Endothelial cell of coronary artery (primary cell): ENCODE data around the gene THRAP3. TPM values are rescaled to one million over a fixed set of nuclear protein-coding genes. Genes with fewer than 3 reads are reported as not detected.

Experiments
- total RNA-seq: library from RNA; depleted of rRNA; stranded (reverse); fragments of >200 nt; gene quantifications from 2 replicates; pipeline ENCODE4 v1.2.3, GENCODE V29; 2014

The THRAP3 gene
- 85.6 and 102 TPM in 2 replicates for total RNA-seq

GRCh38 chr1:36223996-36224536 is at the start of gene THRAP3:
Gene THRAP3, plus strand, starts transcription at chr1:36224443. Its CDS starts 58,121 bp downstream, at chr1:36282564.

DNA sequence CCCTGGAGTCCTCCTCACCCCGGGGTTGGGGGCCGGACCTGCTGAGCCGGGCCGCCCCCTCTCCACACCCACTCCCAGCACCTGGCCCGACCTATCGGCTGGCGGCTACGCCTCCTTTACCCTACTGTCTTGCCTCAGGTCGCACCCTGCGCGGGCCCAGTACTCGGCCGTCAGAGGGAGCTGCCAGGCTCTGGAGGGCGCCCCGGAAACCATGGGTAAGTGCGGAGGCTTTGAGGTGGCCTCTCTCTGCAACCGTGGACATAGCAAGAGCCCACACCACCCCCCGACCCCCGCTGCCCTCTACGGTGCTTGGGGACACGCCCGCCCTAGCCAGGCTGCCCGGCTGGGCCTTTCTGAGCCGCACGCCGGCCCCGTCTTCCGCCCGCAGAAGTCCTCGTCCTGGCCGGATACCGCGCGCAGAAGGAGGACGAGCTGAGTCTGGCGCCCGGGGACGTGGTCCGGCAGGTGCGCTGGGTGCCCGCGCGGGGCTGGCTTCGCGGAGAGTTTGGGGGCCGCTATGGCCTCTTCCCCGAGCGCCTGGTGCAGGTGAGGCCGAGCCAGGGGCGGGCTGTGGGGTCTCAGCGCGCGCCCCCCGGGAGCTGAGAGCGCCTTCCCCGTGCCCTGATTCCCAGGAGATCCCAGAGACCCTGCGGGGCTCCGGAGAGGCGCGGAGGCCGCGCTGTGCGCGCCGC is 82.1 kb downstream of the THRAP3 start, which contains the start of gene SH3D21:
TSS of gene SH3D21 (plus strand) at position 159 of the 692 bp plus-strand sequence. CDS start at position 212, 53 bp downstream.

DNA sequence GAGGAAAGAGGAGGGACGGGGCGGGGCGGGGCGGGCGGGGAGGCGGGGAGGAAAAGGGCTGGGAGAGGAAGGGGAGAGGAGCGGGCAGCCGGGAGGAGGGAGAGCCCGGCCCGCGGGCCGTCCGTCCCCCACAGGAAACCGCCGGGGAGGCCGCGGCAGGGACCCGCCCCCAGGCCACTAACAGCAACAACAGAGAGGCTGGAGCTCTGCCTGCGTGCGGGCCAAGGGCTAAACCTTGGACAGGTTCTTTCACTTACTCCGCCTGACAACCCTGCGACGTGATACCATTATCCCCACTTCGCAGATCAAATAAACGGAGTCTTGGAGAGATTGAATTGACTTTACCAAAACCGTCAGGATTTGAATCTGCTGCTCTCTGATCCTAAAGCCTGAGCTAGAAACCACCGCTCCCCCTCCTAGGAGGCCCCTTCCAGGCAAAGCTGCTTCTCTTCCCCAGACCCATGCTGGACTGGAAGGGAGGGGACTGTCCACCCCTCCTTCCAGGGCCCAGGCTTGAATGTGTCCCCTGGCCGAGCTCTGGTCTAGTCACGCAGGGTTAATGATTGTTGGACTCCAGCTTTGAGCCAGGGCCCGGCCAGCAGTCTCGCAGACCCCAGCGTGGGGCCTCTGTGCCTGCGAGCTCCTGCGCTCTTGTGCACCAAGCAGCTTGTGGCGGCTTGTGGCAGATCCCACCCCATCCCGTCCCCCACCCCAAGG is 99.6 kb downstream of the THRAP3 start, which contains the start of gene EVA1B:
TSS of gene EVA1B (minus strand) at position 10 of the 717 bp plus-strand sequence. CDS start 608 bp downstream, outside the sequence.

Other genes starting within 250 kb of the THRAP3 start
- gene TEKT2, start 140.3 kb upstream of the THRAP3 start, total RNA-seq: 0.09 TPM in 1 of 2 replicates, not detected in the other
- gene ADPRS, start 135.6 kb upstream of the THRAP3 start, total RNA-seq: 32.7 and 33.1 TPM in 2 replicates
- 0.09 and 1.3 TPM in 2 replicates for gene COL8A2, start 99.2 kb upstream of the THRAP3 start, total RNA-seq
- gene TRAPPC3, start 75.0 kb upstream of the THRAP3 start, total RNA-seq: 89.8 and 95.6 TPM in 2 replicates
- gene MAP7D1, start 68.3 kb upstream of the THRAP3 start, total RNA-seq: 76.5 and 95.7 TPM in 2 replicates
- gene SH3D21, start 81.9 kb downstream of the THRAP3 start, total RNA-seq: 0.63 and 3.9 TPM in 2 replicates
- 88.8 and 145 TPM in 2 replicates for gene EVA1B, start 99.2 kb downstream of the THRAP3 start, total RNA-seq
- gene STK40, start 161.5 kb downstream of the THRAP3 start, total RNA-seq: 14.1 and 20.1 TPM in 2 replicates
- 8.7 and 11.6 TPM in 2 replicates for gene LSM10, start 173.5 kb downstream of the THRAP3 start, total RNA-seq
- 6.5 and 6.7 TPM in 2 replicates for gene OSCP1, start 226.0 kb downstream of the THRAP3 start, total RNA-seq
- 54.6 and 75.1 TPM in 2 replicates for gene MRPS15, start 239.9 kb downstream of the THRAP3 start, total RNA-seq